HG02610 (cell line): ENCODE measurements around the gene PDCD1.
"Not testable (repeated sequence)": the region's sequence is repeated elsewhere in the genome, so short reads cannot be mapped to it uniquely, and the experiment has no call there.

Source experiments
- ATAC-seq: cut with Tn5 transposase; IDR thresholded peaks from one replicate; pipeline ENCODE4 v1.9.1; 2021; ENCODE audit warnings: mild to moderate bottlenecking, moderate library complexity; ENCODE audit not compliant: unreplicated experiment

PDCD1 gene

GRCh38 chr2:241835611-241836010, 23.1 kb downstream of the PDCD1 start:
- ATAC-seq = no peak

- no peak for ATAC-seq
Measured at GRCh38 chr2:241834527-241835210, 24.0 kb downstream of the PDCD1 start.

GRCh38 chr2:241833756-241834526, 24.8 kb downstream of the PDCD1 start:
- ATAC-seq = not testable (repeated sequence)

GRCh38 chr2:241833101-241833663, 25.5 kb downstream of the PDCD1 start:
- no peak for ATAC-seq

- no peak for ATAC-seq
Measured at GRCh38 chr2:241827394-241827793, 31.3 kb downstream of the PDCD1 start.

- not testable (repeated sequence) for ATAC-seq
Measured at GRCh38 chr2:241823531-241824437, 34.9 kb downstream of the PDCD1 start.

GRCh38 chr2:241822264-241822623, 36.5 kb downstream of the PDCD1 start:
- ATAC-seq = no peak

- ATAC-seq = no peak
Measured at GRCh38 chr2:241821460-241822263, 37.0 kb downstream of the PDCD1 start.

GRCh38 chr2:241820625-241821384, 37.9 kb downstream of the PDCD1 start:
- no peak for ATAC-seq

- ATAC-seq = not testable (repeated sequence)
Measured at GRCh38 chr2:241819947-241820624, 38.6 kb downstream of the PDCD1 start.

GRCh38 chr2:241818943-241819270, 39.8 kb downstream of the PDCD1 start:
- ATAC-seq = no peak

- no peak for ATAC-seq
Measured at GRCh38 chr2:241818229-241818942, 40.3 kb downstream of the PDCD1 start.

- not testable (repeated sequence) for ATAC-seq
Measured at GRCh38 chr2:241817821-241818215, 40.9 kb downstream of the PDCD1 start.

GRCh38 chr2:241817126-241817820, 41.4 kb downstream of the PDCD1 start:
- ATAC-seq = no peak

- ATAC-seq = no peak
Measured at GRCh38 chr2:241816431-241817121, 42.1 kb downstream of the PDCD1 start.

GRCh38 chr2:241815477-241816430, 42.9 kb downstream of the PDCD1 start:
- ATAC-seq = no peak
